Lower lobe of right lung (tissue), 2 donors: ENCODE data around the gene MPG. TPM values are rescaled to one million over a fixed set of nuclear protein-coding genes. Genes with fewer than 3 reads are reported as not detected.
A peak's percentile ranks its signal among the peaks of the same experiment; 100 is the strongest.

Experiments
- ATAC-seq, 2 donors: fragments of 200-7000 bp; cut with Tn5 transposase; one replicate each; pipeline ENCODE4 v1.9.1; 2020 to 2022; ENCODE audit warnings: mild to moderate bottlenecking in 2 of 2, moderate library complexity in 2 of 2
- DNase-seq: peaks from one replicate; pipeline ENCODE4 v3.0.0-alpha.2; 2020
- H3K27ac ChIP-seq: fragments of 200-600 bp; one replicate; pipeline ENCODE4 v1.8.0; 2022
- H3K27me3 ChIP-seq: fragments of 200-600 bp; one replicate; pipeline ENCODE4 v1.8.0; 2022; ENCODE audit warnings: low read depth
- H3K36me3 ChIP-seq: fragments of 200-600 bp; one replicate; pipeline ENCODE4 v1.8.0; 2022; ENCODE audit warnings: mild to moderate bottlenecking
- H3K4me1 ChIP-seq: fragments of 200-600 bp; one replicate; pipeline ENCODE4 v1.8.0; 2022
- H3K4me3 ChIP-seq: fragments of 200-600 bp; one replicate; pipeline ENCODE4 v1.8.0; 2022; ENCODE audit warnings: mild to moderate bottlenecking
- H3K9me3 ChIP-seq: fragments of 200-600 bp; one replicate; pipeline ENCODE4 v1.8.0; 2022
- CTCF ChIP-seq: fragments of 200-600 bp; IDR thresholded peaks from one replicate; pipeline ENCODE4 v1.8.0; 2022; ENCODE audit warnings: antibody characterized with exemption, mild to moderate bottlenecking
- intact Hi-C: fragments of 100-400 bp; cut with DNase I; formaldehyde crosslinking; loops from one replicate; pipeline ENCODE4 v1.11.0; 2022
- total RNA-seq: library from RNA; stranded (reverse); fragmentation: NEBNext Ultra II Directional; extraction: Animal tissue kit (Norgen Biotek cat#: 25700); gene quantifications from one replicate; pipeline ENCODE4 v1.2.1, GENCODE V29; 2021
- donor health status: DM: no; HTN: yes; CAD: no; lungs with severe emphysema.

Gene MPG
- total RNA-seq, 1 donor from 2014 or later: 38.5 TPM

DNA sequence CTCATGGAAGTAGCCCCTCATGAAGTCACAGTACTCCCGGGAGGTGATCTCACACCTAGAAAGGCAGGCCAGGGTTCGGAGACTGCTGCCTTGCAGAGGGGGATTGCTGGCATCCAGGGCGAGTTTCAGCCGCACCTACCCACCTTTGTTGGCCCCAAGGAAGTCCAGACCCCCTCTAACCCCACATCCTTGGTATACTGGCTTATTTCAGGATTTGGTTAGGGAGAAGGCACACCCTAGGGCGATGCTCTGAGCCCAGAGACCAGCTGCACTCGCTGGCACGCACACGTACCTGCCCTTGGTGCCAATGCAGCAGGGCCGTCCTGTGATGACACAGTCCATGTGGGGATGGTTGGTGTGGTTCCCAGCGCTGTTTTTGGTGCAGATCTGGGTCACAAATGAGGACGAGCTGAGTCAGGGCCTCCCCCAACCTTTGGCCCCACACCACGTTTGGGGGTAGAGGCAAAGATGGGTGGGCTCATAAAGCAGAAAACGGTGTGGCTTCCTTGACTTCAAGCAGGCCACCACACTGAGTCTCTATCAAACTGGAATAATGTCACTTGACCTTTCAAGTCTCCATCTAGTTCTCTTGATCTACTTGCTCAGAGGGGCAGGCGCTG lies 18.5 kb upstream of the MPG start:
- no peak for DNase-seq

GRCh38 chr16:60166-60565 lies 17.9 kb upstream of the MPG start:
- no peak overlapping the region for H3K4me3 ChIP-seq
- H3K4me1 ChIP-seq: no peaks in the 10 kb centered on the region
- H3K27me3 ChIP-seq: no peaks in the 10 kb centered on the region
- intact Hi-C loops: no loop called here
- TF ChIP-seq CTCF: no peak
- H3K36me3 ChIP-seq: peaks cover 98% of the 10 kb centered on the region
- H3K9me3 ChIP-seq: no peaks in the 10 kb centered on the region
- ATAC-seq (no peak), DNase-seq (peak; percentile 34)
- H3K27ac ChIP-seq: no peak overlapping the region

More for the DNA sequence above, 18.5 kb upstream of the MPG start:
- Histone ChIP-seq H3K9me3 (no peaks in the 10 kb centered on the region), H3K27me3 (no peaks in the 10 kb centered on the region), H3K36me3 (peaks cover 94% of the 10 kb centered on the region), H3K4me1 (peaks cover under 1% of the 10 kb centered on the region), H3K4me3 (no peak overlapping the region), H3K27ac (no peak overlapping the region)
- no peak for ATAC-seq
- intact Hi-C loops: no loop called here
- TF ChIP-seq CTCF: no peak

DNA sequence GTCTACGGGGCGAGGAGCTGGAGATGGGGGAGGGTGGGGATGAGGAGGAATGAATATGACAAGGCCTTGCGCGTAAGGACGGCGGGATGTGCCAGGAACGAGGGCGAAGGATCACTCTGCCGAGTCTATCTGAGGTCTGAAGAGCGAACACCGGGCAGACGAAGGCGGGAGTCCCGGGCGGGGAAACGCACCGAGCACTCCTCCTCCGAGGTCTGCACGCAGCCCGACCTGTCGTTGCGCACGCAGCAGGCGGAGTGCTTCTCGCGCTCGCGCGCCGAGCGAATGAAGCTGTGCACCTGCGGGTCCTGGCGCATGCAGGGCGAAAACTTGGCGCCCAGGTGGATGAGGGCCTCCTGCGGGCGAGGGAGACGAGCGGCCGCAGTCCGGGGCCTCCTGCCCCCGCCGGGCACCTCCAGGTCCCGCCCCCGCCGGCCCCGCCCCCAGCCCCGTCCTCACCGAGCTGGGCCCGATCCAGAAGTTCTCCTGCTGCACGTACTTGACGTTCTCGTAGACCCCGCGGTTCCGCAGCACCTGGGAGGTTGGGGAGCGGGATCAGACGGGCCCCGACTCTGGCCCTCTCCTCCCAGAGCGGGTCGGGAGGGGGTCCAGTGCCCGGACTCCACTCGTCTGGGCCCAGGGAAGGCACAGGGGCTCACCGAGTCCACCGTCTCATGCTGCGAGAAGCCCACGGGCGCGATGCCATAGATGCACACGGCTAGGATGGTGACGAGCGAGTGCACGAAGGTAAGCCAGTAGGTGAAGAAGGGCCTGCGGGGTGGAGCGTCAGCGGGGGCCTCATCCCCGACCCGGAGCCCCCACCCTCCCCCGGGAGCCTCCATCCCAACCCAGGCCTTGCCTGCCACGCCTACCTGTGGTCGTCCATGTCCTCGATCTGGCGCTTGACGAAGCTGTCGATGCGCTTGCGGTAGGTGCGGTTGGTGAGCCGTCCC lies 16.8 kb upstream of the MPG start:
- H3K27me3 ChIP-seq: no peaks in the 10 kb centered on the region
- no peak overlapping the region for H3K27ac ChIP-seq
- H3K4me3 ChIP-seq: no peak overlapping the region
- H3K4me1 ChIP-seq: peaks cover 9% of the 10 kb centered on the region
- DNase-seq: peak; percentile 44
- ATAC-seq: no peak
- H3K36me3 ChIP-seq: peaks cover 89% of the 10 kb centered on the region
- no peak for TF ChIP-seq CTCF
- intact Hi-C loops: no loop called here
- H3K9me3 ChIP-seq: no peaks in the 10 kb centered on the region

GRCh38 chr16:61879-62281 lies 16.1 kb upstream of the MPG start:
- Histone ChIP-seq H3K4me3 (no peak overlapping the region), H3K27me3 (no peaks in the 10 kb centered on the region), H3K27ac (no peak overlapping the region), H3K9me3 (no peaks in the 10 kb centered on the region), H3K4me1 (peaks cover 14% of the 10 kb centered on the region), H3K36me3 (peaks cover 82% of the 10 kb centered on the region)
- ATAC-seq (no peak), DNase-seq (no peak)
- intact Hi-C loops: no loop called here
- TF ChIP-seq CTCF: no peak

DNA sequence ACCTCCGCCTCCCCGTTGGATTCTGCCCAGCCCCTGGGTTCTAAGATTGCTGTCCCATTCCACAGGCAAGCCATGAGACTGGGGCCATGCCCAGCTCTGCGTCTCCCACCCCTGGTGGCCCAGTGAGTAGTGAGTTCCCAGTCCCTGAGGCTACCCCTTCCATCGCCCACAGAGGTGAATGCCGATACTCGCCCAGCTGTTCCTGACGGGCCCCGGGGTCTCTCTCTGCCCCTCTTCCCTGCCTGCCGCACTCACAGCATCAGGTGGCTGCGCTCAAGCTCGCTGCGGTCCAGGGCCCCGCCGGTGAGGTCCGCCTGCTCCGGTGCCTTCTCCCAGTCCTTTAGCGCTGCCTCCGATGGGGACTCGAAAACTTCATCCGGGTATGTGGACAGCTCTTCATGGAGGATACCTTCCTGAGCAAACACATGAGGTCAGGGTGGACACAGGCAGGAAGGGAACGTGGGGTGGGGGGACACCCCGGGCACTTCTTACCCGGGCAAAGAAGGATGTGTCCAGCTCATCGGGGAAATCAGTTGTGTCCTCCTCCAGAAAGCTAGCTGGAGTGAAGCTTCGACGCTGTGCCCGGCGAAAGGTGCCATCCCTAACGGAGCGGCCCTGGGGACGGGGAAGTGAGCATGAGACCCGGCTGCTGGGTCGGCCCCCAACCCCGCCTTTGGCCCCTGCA lies 15.6 kb upstream of the MPG start:
- no peak for TF ChIP-seq CTCF
- ATAC-seq (no peak), DNase-seq (no peak)
- intact Hi-C loops: no loop called here
- Histone ChIP-seq H3K4me1 (peaks cover 17% of the 10 kb centered on the region), H3K4me3 (no peak overlapping the region), H3K9me3 (no peaks in the 10 kb centered on the region), H3K36me3 (peaks cover 77% of the 10 kb centered on the region), H3K27ac (no peak overlapping the region), H3K27me3 (no peaks in the 10 kb centered on the region)
